Erythroblast (primary cell): ENCODE data around the gene CSMD2.

ENCODE experiments used
- GATA1 ChIP-seq: IDR thresholded peaks from 2 replicates; pipeline ENCODE4 v1.6.1; 2011; ENCODE audit warnings: low read depth, mild to moderate bottlenecking, control low read depth, low read length, moderate library complexity
- POLR2A ChIP-seq: IDR thresholded peaks from 2 replicates; pipeline ENCODE4 v1.6.1; 2011; ENCODE audit warnings: mild to moderate bottlenecking, low read length

- TF ChIP-seq POLR2A = no peak
- TF ChIP-seq GATA1 = no peak
These were observed 595.7 kb downstream of the CSMD2 start for GRCh38 chr1:33569331-33569730.
